ENCODE measurements around the gene ADGRV1. TPM values are rescaled to one million over a fixed set of nuclear protein-coding genes. Genes with fewer than 3 reads are reported as not detected.

Gene ADGRV1
- total and polyA plus RNA-seq, 9 of the 15 experiments (the other 6 are each of a cell fraction or from before 2014, with no cell fraction given): 21.7 to 156 (median 58.2) TPM

GRCh38 chr5:90640484-90641059 is 82.0 kb downstream of the ADGRV1 start (continued):
- TF ChIP-seq NFRKB (IDR thresholded peaks at IDR 0.05; ENCODE audit: low read depth): 0 out of 2 replicates have a peak, but pooled peaks have one; percentile 56
- peak; percentile 61 for TF ChIP-seq CEBPB (tag; IDR thresholded peaks at IDR 0.05)
- TF ChIP-seq, protein P1, sequence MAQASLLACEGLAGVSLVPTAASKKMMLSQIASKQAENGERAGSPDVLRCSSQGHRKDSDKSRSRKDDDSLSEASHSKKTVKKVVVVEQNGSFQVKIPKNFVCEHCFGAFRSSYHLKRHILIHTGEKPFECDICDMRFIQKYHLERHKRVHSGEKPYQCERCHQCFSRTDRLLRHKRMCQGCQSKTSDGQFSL (CRISPR knock-in tag; IDR thresholded peaks at IDR 0.05): no peak
- TF ChIP-seq, protein P1 (tag; IDR thresholded peaks at IDR 0.05): peak in 1 of 2 experiments; percentile 70; a peak in 1 of 4 replicates
- 0 out of 2 replicates have a peak, but pooled peaks have one; percentile 11 for TF ChIP-seq PTRF (tag; IDR thresholded peaks at IDR 0.05)
- no peak for TF ChIP-seq ID3 (CRISPR knock-in tag; IDR thresholded peaks at IDR 0.05)
- peak; percentile 30; the same call in 1 of the 2 replicates for TF ChIP-seq ID3 (tag; IDR thresholded peaks at IDR 0.05)
- TF ChIP-seq BCL6 (CRISPR knock-in tag; IDR thresholded peaks at IDR 0.05): no peak
- TF ChIP-seq FOXJ2 (tag; IDR thresholded peaks at IDR 0.05): peak; percentile 45; the same call in 1 of the 2 replicates
- peak; percentile 84 for TF ChIP-seq DMBX1 (CRISPR knock-in tag; IDR thresholded peaks at IDR 0.05; ENCODE audit: borderline replicate concordance)
- 0 out of 4 replicates have a peak, but pooled peaks of 1 of the 2 experiments have one; percentile 12 for TF ChIP-seq MNT (conservative IDR thresholded peaks at IDR 0.05)
- peak; percentile 19 for TF ChIP-seq POLR2B (IDR thresholded peaks at IDR 0.05; ENCODE audit: low read depth, partially characterized antibody)
- no peak for TF ChIP-seq ARID3A (IDR thresholded peaks at IDR 0.05; ENCODE audit: borderline replicate concordance, low read depth, low read length)
- TF ChIP-seq FOXM1 (IDR thresholded peaks at IDR 0.05; ENCODE audit: low read depth): 0 out of 2 replicates have a peak, but pooled peaks have one; percentile 2
- no peak for TF ChIP-seq FOXM1 (CRISPR knock-in tag; IDR thresholded peaks at IDR 0.05; ENCODE audit: low read depth)
- TF ChIP-seq ZNF398 (CRISPR knock-in tag; IDR thresholded peaks at IDR 0.05): no peak
- TF ChIP-seq RBBP5 (IDR thresholded peaks at IDR 0.05; ENCODE audit: borderline replicate concordance, insufficient read depth, low read length, poor library complexity, severe bottlenecking): peak; percentile 42
- peak; percentile 39; the same call in 1 of the 2 replicates for TF ChIP-seq TAL1 (IDR thresholded peaks at IDR 0.05)
- TF ChIP-seq MYC (IDR thresholded peaks at IDR 0.05; ENCODE audit: low read depth, low read length): peak; percentile 48; the same call in 1 of the 2 replicates
- no peak for TF ChIP-seq MYC (CRISPR knock-in tag; IDR thresholded peaks at IDR 0.05; ENCODE audit: borderline replicate concordance, low read depth)
- TF ChIP-seq SMARCA4 (IDR thresholded peaks at IDR 0.05): peak; percentile 59
- 0 out of 2 replicates have a peak, but pooled peaks have one; percentile 3 for TF ChIP-seq NR2C1 (IDR thresholded peaks at IDR 0.05)
- TF ChIP-seq NR2C1 (tag; IDR thresholded peaks at IDR 0.05): no peak

All from K562 (cell line).